Stimulated activated naive CD8-positive, alpha-beta T cell treated with anti-CD3 and anti-CD28 coated beads, Interleukin-15, amount 100 ng/mL, for 72 hours (primary cell): ENCODE measurements around the gene PXYLP1.

Experiments
- ATAC-seq: fragments of 150-1000 bp; cut with Tn5 transposase; 2 replicates; pipeline ENCODE4 v1.10.0; 2021; ENCODE audit warnings: mild to moderate bottlenecking, moderate library complexity
- DNase-seq, 2 donors: peaks; one replicate each; pipeline ENCODE4 v3.0.0; 2021 to 2022
- H3K27ac Mint-ChIP-seq, 2 donors: one replicate each; pipeline ENCODE4 v1.8.0; 2022; ENCODE audit warnings: mild to moderate bottlenecking in 2 of 2, mixed read lengths in 2 of 2, moderate library complexity in 2 of 2
- H3K27me3 Mint-ChIP-seq: one replicate; pipeline ENCODE4 v1.8.0; 2022; ENCODE audit warnings: mixed read lengths
- H3K4me1 Mint-ChIP-seq: one replicate; pipeline ENCODE4 v1.8.0; 2022; ENCODE audit warnings: mild to moderate bottlenecking, mixed read lengths
- H3K4me3 Mint-ChIP-seq, 2 donors: one replicate each; pipeline ENCODE4 v1.8.0; 2022; ENCODE audit warnings: mild to moderate bottlenecking in 2 of 2, mixed read lengths in 2 of 2, moderate library complexity in 1 of 2
- H3K9me3 Mint-ChIP-seq, 2 donors: one replicate each; pipeline ENCODE4 v1.8.0; 2022; ENCODE audit warnings: mixed read lengths in 2 of 2

Gene PXYLP1

DNA sequence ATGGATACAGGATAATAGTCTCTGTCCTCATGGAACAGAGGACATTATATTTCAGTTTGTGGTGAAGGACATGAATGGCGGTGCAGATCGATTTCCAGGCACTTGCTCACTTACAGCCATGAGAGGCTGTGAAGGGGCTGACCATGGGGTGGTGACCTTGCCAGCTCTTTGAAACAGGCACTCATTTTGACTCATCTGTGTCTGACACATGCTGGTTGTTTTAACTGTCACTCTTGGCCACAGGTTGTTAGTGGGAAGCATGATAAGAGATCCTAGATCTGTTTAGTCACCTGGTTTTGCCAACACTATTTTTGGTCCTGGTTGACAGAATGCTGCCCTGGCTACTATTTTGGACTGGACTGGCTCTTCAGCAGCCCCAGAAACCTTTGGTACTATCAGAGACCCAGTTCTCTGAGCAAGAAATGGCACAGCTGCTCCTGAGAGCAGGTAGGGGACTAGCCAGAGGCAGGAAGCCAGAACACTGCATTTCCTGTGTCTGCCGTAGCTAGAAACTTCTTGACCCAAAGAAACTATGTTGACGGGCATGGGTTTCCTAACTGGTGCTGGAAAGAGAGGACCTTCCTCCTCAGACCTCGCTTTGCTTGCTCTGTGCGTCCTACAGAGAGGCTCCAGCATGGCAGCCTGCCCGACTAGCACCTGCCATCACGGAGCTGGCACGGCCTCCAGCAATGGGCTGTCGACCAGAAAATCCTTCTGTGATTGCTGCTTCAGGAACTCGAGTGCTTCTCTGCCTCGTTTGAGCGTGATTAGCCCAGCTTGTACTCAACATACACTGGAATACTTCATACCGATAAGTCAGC, 6.3 kb downstream of the PXYLP1 start:
- peak overlapping the region; percentile 49 to 67 for H3K4me3 Mint-ChIP-seq
- peaks cover 91% of the 10 kb centered on the region for H3K4me1 Mint-ChIP-seq
- H3K9me3 Mint-ChIP-seq = no peaks in the 10 kb centered on the region
- DNase-seq = peak in 1 of 2 donors; percentile 50
- peak overlapping the region; percentile 81 to 83 for H3K27ac Mint-ChIP-seq
- H3K27me3 Mint-ChIP-seq = no peaks in the 10 kb centered on the region
- peak; percentile 87 for ATAC-seq

DNA sequence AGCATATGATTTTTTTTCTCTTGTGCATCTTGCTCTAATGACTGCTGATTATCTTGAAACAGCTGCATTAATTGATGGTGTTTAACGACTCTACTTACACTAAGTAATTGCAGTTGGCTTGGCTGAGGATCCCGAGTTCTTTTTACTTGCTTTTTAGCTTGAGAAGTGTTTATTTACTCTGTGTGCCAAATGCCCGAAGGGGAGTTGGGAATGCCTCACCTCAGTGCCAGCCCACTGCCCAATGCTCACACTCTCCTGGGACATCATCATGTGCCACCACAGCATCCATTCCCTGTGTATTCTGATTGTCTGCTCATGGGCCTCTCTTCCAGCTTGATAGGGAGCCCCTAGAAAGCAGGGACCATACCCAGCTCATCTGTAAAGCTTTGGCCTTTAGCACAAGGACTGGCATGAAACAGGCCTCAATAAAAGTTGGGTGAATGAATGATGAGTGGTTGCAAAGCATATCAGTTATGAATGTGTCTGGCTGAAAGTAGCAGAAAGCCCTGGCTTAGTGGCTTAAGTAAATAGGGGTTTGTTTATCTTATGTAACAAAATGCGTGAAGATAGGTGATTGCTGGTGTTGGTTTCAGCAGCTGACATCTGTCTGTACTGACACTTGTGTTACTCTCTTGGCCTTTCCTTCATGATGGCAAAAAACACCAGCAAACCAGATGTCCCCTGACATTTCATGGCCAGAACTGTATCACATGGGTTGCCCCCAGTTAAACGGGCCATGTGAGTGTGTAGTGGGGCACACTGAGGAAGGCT, 8.1 kb downstream of the PXYLP1 start:
- Mint-ChIP-seq H3K27ac (peak overlapping the region in 1 of 2 donors; percentile 40), H3K9me3 (no peaks in the 10 kb centered on the region), H3K4me1 (peaks cover 82% of the 10 kb centered on the region), H3K4me3 (peak overlapping the region in 1 of 2 donors; percentile 67), H3K27me3 (no peaks in the 10 kb centered on the region)
- no peak for ATAC-seq
- no peak for DNase-seq

DNA sequence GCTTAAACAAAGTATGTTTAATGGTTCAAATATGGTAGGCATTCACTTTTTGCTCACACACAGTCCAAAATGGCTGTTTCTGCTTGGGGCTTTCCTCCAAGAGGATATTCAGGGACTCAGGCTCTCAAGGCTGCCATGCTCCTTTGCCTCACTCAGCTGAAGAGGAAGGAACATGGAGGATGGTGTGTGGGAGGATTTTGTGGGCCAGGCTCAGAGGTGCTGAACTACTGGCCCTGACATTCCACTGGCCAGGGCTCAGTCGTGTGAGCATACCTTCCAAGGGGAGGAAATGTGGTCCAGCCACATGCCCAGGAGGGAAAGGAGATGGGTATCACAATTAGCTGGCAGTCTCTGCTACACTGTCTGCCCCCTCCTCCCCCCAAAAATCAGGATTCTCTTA, 8.7 kb downstream of the PXYLP1 start:
- no peak overlapping the region for H3K27ac Mint-ChIP-seq
- ATAC-seq = no peak

DNA sequence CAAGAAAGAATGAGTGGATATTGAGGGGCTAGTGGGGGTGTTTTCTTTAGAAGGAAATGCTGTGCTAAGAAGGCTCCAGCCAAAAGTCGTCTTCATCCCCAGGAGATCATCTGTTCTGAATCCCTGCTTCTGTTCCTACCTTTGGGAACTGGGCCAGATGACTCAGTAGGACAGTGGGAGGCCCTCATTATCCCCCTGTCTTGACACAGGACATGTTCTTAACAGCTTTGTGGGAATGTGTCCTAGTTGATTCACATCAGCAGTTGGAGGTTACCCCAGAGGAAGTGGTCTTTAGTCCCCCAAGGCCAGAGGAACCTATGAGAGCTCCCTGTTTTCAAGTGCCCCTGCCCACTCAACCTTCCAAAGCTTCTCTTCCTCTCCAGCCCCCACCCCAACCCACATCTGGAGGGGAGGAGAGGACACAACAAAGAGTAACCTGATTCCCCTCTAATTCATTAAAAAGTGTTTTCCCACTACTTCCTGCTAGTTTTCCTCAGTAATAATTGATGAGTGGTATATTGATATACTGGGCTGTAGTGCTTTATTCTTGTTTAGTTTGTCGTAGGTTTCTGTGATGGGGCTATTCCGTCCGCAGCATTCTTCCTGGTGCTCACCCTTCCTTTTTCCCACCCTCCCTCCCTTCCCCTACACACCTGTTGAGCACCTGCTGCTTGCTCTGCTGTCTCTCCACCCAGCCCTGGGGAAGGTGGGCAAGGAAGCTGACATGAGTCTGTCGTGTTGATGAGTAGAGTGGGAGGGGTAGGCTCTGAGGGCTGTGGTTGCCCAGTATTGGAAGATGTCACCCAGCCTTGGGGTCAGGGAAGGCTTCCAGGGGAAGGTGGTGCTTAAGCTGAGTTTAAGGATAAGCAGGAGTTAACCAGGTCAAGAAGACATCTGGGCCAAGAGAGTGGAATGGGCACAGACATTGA, 9.3 kb downstream of the PXYLP1 start:
- H3K4me3 Mint-ChIP-seq = no peak overlapping the region
- no peak for ATAC-seq
- no peak for DNase-seq
- peaks cover 72% of the 10 kb centered on the region for H3K4me1 Mint-ChIP-seq
- H3K9me3 Mint-ChIP-seq = no peaks in the 10 kb centered on the region
- H3K27me3 Mint-ChIP-seq = no peaks in the 10 kb centered on the region
- no peak overlapping the region for H3K27ac Mint-ChIP-seq

More for the DNA sequence above, 8.7 kb downstream of the PXYLP1 start:
- H3K4me3 Mint-ChIP-seq = no peak overlapping the region
- no peaks in the 10 kb centered on the region for H3K9me3 Mint-ChIP-seq
- no peak for DNase-seq
- no peaks in the 10 kb centered on the region for H3K27me3 Mint-ChIP-seq
- H3K4me1 Mint-ChIP-seq = peaks cover 78% of the 10 kb centered on the region

DNA sequence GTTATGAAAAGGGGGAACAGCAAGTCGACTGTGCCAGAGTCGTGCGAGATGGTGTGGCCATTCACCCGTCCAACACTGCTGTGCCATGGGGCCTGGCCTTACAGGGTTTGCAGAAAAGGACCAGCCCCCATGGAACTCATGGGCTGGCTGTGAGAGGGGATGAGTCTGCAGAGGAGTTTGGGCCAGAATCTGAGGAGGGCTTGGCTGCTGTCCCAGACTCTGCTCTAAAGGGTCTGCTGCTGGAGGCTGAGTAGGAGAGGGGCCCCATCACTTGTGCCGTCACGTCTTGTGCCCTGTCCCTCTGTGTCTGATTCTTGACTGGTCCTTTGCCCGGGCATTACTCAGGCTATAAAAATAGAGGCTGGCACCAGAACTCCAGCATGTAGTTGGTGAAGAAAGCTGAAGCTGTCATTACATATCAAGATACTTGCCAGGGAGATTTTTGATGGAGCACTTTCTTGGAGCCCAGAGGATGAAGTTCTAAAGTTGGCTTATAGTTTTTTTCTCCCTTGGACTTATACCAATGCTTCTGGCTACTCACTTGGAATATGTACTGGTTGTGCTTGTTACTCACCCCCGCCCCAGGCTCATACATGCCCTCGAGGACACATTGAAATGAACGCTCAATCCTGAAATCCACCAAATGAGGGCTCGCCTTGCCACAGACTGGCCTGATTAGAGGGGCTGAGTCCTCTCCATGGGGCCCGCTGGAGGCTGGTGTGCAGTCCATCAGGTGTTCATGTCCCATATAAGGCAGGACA, 10.2 kb downstream of the PXYLP1 start:
- Mint-ChIP-seq H3K4me1 (peaks cover 65% of the 10 kb centered on the region), H3K27ac (no peak overlapping the region), H3K27me3 (no peaks in the 10 kb centered on the region), H3K4me3 (no peak overlapping the region), H3K9me3 (no peaks in the 10 kb centered on the region)
- no peak for DNase-seq
- ATAC-seq = no peak

DNA sequence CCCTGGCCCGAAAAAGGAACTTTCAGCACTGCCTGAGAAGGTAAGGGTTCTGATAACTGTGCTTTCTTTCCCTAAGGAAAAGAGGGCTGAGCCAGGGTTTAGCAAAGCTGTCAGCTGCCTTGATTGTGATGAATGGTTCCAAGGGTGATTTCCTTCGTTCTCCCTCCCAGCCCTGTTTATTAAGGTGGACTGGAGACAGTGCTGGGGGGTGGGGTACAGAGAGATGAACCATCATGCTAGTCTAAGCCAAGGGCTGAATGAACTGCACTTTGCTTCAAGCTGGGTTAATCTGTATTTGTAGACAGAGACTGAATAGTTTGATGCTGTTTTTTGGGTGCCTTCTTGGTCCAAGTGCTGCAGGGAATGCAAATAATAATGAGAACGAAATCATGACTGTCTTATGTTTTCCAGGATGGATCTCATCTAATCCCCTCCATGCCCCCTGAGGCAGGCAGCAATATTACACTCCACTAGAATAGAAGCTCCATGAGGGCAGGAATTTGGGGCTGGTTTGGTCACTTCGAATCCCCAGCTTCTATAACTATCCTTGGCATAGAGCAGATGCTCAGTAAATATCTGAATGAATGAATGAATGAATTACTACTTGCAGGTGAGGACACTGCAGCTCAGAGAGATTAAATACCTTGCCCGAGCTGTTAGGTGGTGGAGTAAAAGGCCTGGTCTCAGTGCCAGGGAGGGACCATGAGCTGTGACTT, 10.9 kb downstream of the PXYLP1 start:
- ATAC-seq (no peak), DNase-seq (no peak)
- Mint-ChIP-seq H3K27ac (peak overlapping the region in 1 of 2 donors; percentile 49), H3K4me1 (peaks cover 60% of the 10 kb centered on the region), H3K9me3 (no peaks in the 10 kb centered on the region), H3K4me3 (peak overlapping the region; percentile 81 to 82), H3K27me3 (no peaks in the 10 kb centered on the region)

DNA sequence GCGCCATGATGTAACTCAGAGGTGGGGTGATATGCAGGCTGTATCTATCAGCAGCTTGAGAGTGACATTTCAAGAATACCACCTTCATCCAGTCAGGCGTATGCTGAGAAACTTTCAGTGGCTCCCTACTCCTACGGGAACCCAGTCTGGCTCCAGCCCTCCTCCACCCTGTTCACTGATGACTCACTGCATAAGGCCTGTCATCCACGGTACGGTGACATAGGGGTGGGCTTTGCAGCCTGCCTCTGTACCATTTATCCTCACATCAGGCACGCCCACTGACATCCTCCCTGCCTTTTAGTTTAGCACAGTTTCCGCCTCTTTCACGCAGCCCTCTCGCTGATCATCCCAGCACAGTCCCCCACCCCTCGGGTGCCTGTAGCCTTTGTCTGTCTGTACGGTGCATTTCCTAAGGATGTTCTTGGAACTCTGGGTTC, 11.7 kb downstream of the PXYLP1 start:
- Mint-ChIP-seq H3K4me3 (peak overlapping the region; percentile 81 to 82), H3K4me1 (peaks cover 52% of the 10 kb centered on the region)

DNA sequence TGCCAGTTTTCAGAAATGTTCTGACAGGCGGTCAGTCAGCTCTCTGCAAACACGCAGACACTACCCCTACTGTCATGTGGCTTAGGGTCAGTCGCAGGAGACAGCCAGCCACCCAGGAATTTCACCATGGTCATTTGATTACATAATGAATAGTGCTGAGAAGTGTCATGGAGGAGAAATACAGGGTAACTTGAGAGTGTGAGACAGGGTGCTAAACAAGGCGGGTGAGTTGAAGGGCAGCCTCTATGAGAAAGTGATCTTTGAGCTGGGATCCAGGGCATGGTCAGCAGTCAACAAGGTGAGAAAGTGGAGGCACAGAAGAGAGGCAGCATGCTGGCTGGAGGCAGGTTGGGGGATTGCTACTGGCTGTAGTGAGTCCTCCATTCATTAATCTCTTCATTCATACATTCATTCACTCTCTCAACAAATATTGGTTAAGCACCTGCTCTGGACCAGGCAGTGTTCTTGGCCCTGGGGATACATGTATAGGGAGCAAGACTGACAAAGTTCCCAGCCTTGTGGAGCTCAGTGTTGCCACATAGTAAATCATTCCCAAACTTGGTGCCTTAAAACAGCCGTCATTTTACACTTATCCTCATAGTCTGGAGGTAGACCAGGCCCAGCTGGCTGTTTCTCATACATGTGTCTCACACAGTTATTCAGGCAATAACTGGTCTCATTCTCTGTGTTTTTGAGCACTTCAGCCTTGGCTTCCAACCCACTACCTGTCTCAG, 14.8 kb downstream of the PXYLP1 start:
- Mint-ChIP-seq H3K4me1 (peaks cover 27% of the 10 kb centered on the region), H3K27ac (no peak overlapping the region), H3K9me3 (no peaks in the 10 kb centered on the region), H3K4me3 (no peak overlapping the region), H3K27me3 (no peaks in the 10 kb centered on the region)
- DNase-seq (no peak), ATAC-seq (no peak)

More for the DNA sequence above, 11.7 kb downstream of the PXYLP1 start:
- DNase-seq = peak; percentile 62 to 76
- Mint-ChIP-seq H3K27me3 (no peaks in the 10 kb centered on the region), H3K27ac (peak overlapping the region; percentile 90 to 94), H3K9me3 (no peaks in the 10 kb centered on the region)
- ATAC-seq = peak; percentile 98

DNA sequence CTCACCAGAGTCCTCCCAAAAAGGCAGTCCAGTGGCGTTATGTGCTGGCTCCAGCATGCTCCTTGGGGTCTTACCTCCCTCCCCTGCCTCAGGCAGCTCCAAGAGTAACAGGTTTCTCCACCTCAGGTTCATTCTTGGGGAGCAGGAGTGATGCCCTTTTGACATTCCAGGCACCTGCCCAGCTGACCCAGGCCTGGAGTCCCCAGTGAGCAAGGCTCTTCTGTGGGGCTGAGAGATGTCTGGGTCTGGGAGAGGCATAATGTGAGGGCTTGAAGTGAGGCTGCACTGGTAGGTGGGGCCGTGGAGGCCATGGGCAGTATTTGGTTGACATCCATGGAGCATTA, 15.3 kb downstream of the PXYLP1 start:
- no peak overlapping the region for H3K4me3 Mint-ChIP-seq
- no peaks in the 10 kb centered on the region for H3K27me3 Mint-ChIP-seq
- ATAC-seq (no peak), DNase-seq (no peak)
- peaks cover 23% of the 10 kb centered on the region for H3K4me1 Mint-ChIP-seq
- H3K27ac Mint-ChIP-seq = no peak overlapping the region
- no peaks in the 10 kb centered on the region for H3K9me3 Mint-ChIP-seq

DNA sequence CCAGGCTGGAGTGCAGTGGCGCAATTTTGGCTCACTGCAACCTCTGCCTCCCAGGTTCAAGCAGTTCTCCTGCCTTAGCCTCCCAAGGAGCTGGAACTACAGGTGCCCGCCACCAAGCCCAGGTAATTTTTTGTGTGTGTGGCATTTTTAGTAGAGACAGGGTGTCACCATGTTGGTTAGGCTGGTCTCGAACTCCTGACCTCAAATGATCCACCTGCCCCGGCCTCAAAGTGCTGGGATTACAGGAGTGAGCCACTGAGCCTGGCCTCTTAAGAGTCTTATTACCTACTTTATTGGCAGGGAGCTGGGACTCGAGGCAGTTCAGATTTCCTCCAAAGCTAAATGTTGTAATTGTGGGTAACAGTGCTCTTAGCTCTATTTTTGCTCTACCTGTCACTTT, 16.4 kb downstream of the PXYLP1 start:
- H3K4me1 Mint-ChIP-seq = peaks cover 13% of the 10 kb centered on the region
- no peak overlapping the region for H3K27ac Mint-ChIP-seq

DNA sequence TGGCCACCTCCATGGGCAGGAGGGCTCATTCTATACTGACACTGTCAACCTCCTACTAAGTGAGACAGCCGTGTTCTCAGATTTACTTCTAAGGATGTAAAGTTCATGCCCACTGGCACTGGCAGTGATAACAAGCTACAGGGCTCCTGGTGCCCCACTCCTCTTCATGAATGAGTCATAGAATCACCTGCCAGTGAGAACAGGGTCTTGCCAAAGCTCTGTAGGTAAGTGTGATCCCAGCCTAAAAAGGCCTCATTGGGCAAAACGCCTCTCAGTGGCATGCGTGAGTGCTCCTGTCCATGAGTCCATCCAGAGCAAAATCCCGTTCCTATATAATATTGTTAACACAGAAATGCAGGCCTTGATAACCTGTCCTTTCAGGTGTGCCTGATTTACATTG, 17.4 kb downstream of the PXYLP1 start:
- DNase-seq (no peak), ATAC-seq (no peak)
- no peaks in the 10 kb centered on the region for H3K9me3 Mint-ChIP-seq
- no peak overlapping the region for H3K4me3 Mint-ChIP-seq
- H3K27ac Mint-ChIP-seq = no peak overlapping the region
- H3K27me3 Mint-ChIP-seq = no peaks in the 10 kb centered on the region
- H3K4me1 Mint-ChIP-seq = peaks cover 5% of the 10 kb centered on the region

More for the DNA sequence above, 16.4 kb downstream of the PXYLP1 start:
- no peak overlapping the region for H3K4me3 Mint-ChIP-seq
- no peaks in the 10 kb centered on the region for H3K9me3 Mint-ChIP-seq
- ATAC-seq (no peak), DNase-seq (no peak)
- H3K27me3 Mint-ChIP-seq = no peaks in the 10 kb centered on the region

DNA sequence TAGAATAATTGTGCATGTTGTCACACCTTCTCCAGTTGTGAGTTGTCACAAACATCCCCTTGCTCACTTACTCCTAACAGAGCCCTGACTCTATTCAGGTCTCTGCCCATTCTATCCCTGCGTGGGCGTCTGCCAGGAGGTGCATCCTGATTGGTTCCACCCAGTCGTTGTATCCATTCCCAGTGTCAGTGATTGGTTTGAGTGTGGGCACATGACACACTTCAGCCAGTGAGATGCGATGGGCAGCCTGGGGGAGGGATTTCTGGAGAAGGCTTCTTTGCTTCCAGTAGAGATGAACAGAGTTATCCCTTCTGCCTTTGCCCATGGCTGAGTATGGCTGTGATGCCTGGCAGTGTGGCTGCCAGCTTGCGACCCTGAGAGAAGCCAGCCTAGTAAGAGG, 18.7 kb downstream of the PXYLP1 start:
- H3K27me3 Mint-ChIP-seq = no peaks in the 10 kb centered on the region
- no peaks in the 10 kb centered on the region for H3K9me3 Mint-ChIP-seq
- ATAC-seq = no peak
- no peak overlapping the region for H3K27ac Mint-ChIP-seq
- no peak for DNase-seq
- H3K4me3 Mint-ChIP-seq = no peak overlapping the region
- peaks cover 9% of the 10 kb centered on the region for H3K4me1 Mint-ChIP-seq

DNA sequence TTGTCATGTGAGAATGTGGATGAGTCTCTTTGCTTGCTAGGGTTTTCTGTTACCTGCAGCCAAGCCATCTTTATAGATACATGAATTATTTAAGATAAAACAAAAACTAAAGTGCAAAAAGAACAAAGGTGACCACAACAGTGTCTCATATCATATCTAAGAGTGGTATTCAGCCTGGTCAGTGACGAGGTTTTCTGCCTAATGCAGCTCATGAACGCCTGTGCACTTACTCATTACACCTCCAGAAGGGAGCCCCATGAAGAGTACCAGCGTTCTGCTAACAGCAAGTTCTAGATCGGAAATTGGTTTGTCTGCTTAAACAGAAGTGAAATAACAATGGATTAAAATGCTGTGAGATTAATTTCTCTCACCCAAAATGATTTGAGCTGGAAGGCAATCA, 19.2 kb downstream of the PXYLP1 start:
- Mint-ChIP-seq H3K9me3 (no peaks in the 10 kb centered on the region), H3K27me3 (no peaks in the 10 kb centered on the region)
- ATAC-seq = no peak

DNA sequence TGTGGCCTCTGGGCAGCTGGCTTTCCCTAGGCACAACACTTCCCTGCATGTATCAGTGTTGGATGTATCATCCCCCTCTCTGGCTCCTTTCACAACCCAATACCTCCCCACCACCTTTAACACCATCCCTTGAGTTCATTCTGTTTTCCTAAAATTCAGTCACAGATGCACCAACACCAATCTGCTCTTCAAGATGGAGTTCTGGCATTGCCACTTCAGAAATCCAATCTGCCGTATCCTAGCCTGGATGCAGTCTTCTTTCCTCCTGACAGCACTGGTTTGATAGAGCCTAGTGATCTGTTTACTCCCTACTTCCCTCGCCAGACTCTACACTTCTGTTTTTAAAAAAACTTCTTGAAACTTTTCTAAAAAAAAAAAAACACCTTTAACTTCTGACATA, 21.7 kb downstream of the PXYLP1 start:
- Mint-ChIP-seq H3K27ac (peak overlapping the region; percentile 15 to 20), H3K4me1 (peaks cover 37% of the 10 kb centered on the region), H3K4me3 (no peak overlapping the region), H3K27me3 (no peaks in the 10 kb centered on the region), H3K9me3 (no peaks in the 10 kb centered on the region)
- no peak for ATAC-seq
- no peak for DNase-seq

More for the DNA sequence above, 19.2 kb downstream of the PXYLP1 start:
- Mint-ChIP-seq H3K4me3 (no peak overlapping the region), H3K27ac (no peak overlapping the region), H3K4me1 (peaks cover 14% of the 10 kb centered on the region)
- DNase-seq = no peak
